ENCODE results near the gene SCN2A. TPM values are rescaled to one million over a fixed set of nuclear protein-coding genes. Genes with fewer than 3 reads are reported as not detected.

SCN2A gene
- total RNA-seq, 1 experiment from 2014 or later = 0.07 TPM

GRCh38 chr2:165240916-165241315 lies 1.7 kb downstream of the SCN2A start:
- BruUV-seq (replicated peaks) = no TSS peak
- H4K20me1 ChIP-seq (ENCODE audit: low read length) = no peaks in the 10 kb centered on the region

GRCh38 chr2:165245081-165245793 lies 6.0 kb downstream of the SCN2A start:
- no peak for ATAC-seq
- TF ChIP-seq EZH2phosphoT487 (IDR thresholded peaks at IDR 0.05; ENCODE audit: borderline replicate concordance, low read length) (no peak), CTCF (conservative IDR thresholded peaks at IDR 0.05; ENCODE audit: low read depth, low read length) (no peak), EZH2 (IDR thresholded peaks at IDR 0.05; ENCODE audit: low read length, unreplicated experiment) (no peak)
- no TSS peak for BruUV-seq (replicated peaks)

More at GRCh38 chr2:165240916-165241315, 1.7 kb downstream of the SCN2A start:
- Histone ChIP-seq H3K9me3 (ENCODE audit: low read length) (no peaks in the 10 kb centered on the region), H3K4me3 (ENCODE audit: low read length) (no peak overlapping the region), H2AFZ (ENCODE audit: low read length) (no peak overlapping the region), H3F3A (ENCODE audit: low read length, unreplicated experiment) (no peaks in the 10 kb centered on the region), H3K36me3 (ENCODE audit: low read depth, low read length) (no peaks in the 10 kb centered on the region), H3K9me2 (replicated peaks; ENCODE audit: low read length) (no peaks in the 10 kb centered on the region), H3K27ac (ENCODE audit: low read length) (no peak overlapping the region), H3K79me2 (ENCODE audit: low read length) (no peaks in the 10 kb centered on the region), H3K4me2 (ENCODE audit: low read length) (no peak overlapping the region), H3K4me1 (ENCODE audit: insufficient read depth, low read length) (no peaks in the 10 kb centered on the region), H3K9ac (ENCODE audit: low read length) (no peak overlapping the region), H3K27me3 (ENCODE audit: low read length) (no peaks in the 10 kb centered on the region)
- DNase-seq (no peak), ATAC-seq (no peak)
- TF ChIP-seq EZH2phosphoT487 (IDR thresholded peaks at IDR 0.05; ENCODE audit: borderline replicate concordance, low read length) (no peak), EZH2 (IDR thresholded peaks at IDR 0.05; ENCODE audit: low read length, unreplicated experiment) (no peak), CTCF (conservative IDR thresholded peaks at IDR 0.05; ENCODE audit: low read depth, low read length) (no peak)
- CTCF ChIA-PET = no interaction called here
- POLR2A ChIA-PET (ENCODE audit: unreplicated experiment) = no interaction called here
- intact Hi-C loops (cut with micrococcal nuclease) = no loop called here

GRCh38 chr2:165248238-165248637 lies 9.0 kb downstream of the SCN2A start:
- POLR2A ChIA-PET (ENCODE audit: unreplicated experiment) = no interaction called here
- H3K36me3 ChIP-seq (ENCODE audit: low read depth, low read length) = no peaks in the 10 kb centered on the region
- H3K9ac ChIP-seq (ENCODE audit: low read length) = no peak overlapping the region
- no peaks in the 10 kb centered on the region for H3K9me3 ChIP-seq (ENCODE audit: low read length)
- TF ChIP-seq EZH2phosphoT487 (IDR thresholded peaks at IDR 0.05; ENCODE audit: borderline replicate concordance, low read length) = no peak
- TF ChIP-seq CTCF (conservative IDR thresholded peaks at IDR 0.05; ENCODE audit: low read depth, low read length) = no peak
- TF ChIP-seq EZH2 (IDR thresholded peaks at IDR 0.05; ENCODE audit: low read length, unreplicated experiment) = no peak
- H3K27me3 ChIP-seq (ENCODE audit: low read length) = no peaks in the 10 kb centered on the region
- no peak overlapping the region for H3K4me2 ChIP-seq (ENCODE audit: low read length)
- no peaks in the 10 kb centered on the region for H3K79me2 ChIP-seq (ENCODE audit: low read length)
- H3K27ac ChIP-seq (ENCODE audit: low read length) = no peak overlapping the region
- DNase-seq = no peak
- H3K9me2 ChIP-seq (replicated peaks; ENCODE audit: low read length) = no peaks in the 10 kb centered on the region
- H3K4me3 ChIP-seq (ENCODE audit: low read length) = no peak overlapping the region
- no peak for ATAC-seq
- BruUV-seq (replicated peaks) = no TSS peak
- no peaks in the 10 kb centered on the region for H4K20me1 ChIP-seq (ENCODE audit: low read length)
- H3K4me1 ChIP-seq (ENCODE audit: insufficient read depth, low read length) = no peaks in the 10 kb centered on the region
- intact Hi-C loops (cut with micrococcal nuclease) = no loop called here
- CTCF ChIA-PET = no interaction called here
- H3F3A ChIP-seq (ENCODE audit: low read length, unreplicated experiment) = no peaks in the 10 kb centered on the region
- H2AFZ ChIP-seq (ENCODE audit: low read length) = no peak overlapping the region

More at GRCh38 chr2:165245081-165245793, 6.0 kb downstream of the SCN2A start:
- Histone ChIP-seq H3K79me2 (ENCODE audit: low read length) (no peaks in the 10 kb centered on the region), H4K20me1 (ENCODE audit: low read length) (no peaks in the 10 kb centered on the region), H3K27ac (ENCODE audit: low read length) (no peak overlapping the region), H3K9ac (ENCODE audit: low read length) (no peak overlapping the region), H3K9me2 (replicated peaks; ENCODE audit: low read length) (no peaks in the 10 kb centered on the region), H3K4me3 (ENCODE audit: low read length) (no peak overlapping the region), H3K27me3 (ENCODE audit: low read length) (no peaks in the 10 kb centered on the region), H3K4me2 (ENCODE audit: low read length) (no peak overlapping the region), H3F3A (ENCODE audit: low read length, unreplicated experiment) (no peaks in the 10 kb centered on the region), H3K36me3 (ENCODE audit: low read depth, low read length) (no peaks in the 10 kb centered on the region), H2AFZ (ENCODE audit: low read length) (no peak overlapping the region), H3K9me3 (ENCODE audit: low read length) (no peaks in the 10 kb centered on the region), H3K4me1 (ENCODE audit: insufficient read depth, low read length) (no peaks in the 10 kb centered on the region)
- CTCF ChIA-PET = no interaction called here
- intact Hi-C loops (cut with micrococcal nuclease) = no loop called here
- POLR2A ChIA-PET (ENCODE audit: unreplicated experiment) = no interaction called here
- DNase-seq = no peak
